Bronchial epithelial cell (primary cell): ENCODE measurements around the gene RAB15. TPM values are rescaled to one million over a fixed set of nuclear protein-coding genes. Genes with fewer than 3 reads are reported as not detected.
A peak's percentile ranks its signal among the peaks of the same experiment; 100 is the strongest.

Experiments used
- DNase-seq: peaks from one replicate; pipeline ENCODE4 v3.0.0-alpha.2; 2010; ENCODE audit warnings: low read depth
- FAIRE-seq: peaks from 2 replicates; lab custom pipeline; 2011; peaks lifted over from hg19 to GRCh38; lab: Jason Lieb, UNC
- H3K27me3 ChIP-seq: 2 replicates; pipeline ENCODE4 v1.5.1; 2011; ENCODE audit warnings: low read length; ENCODE audit not compliant: control insufficient read depth, insufficient read depth
- H3K36me3 ChIP-seq: 2 replicates; pipeline ENCODE4 v1.5.1; 2011; ENCODE audit warnings: low read length; ENCODE audit not compliant: control insufficient read depth, insufficient read depth
- H3K4me3 ChIP-seq: 2 replicates; pipeline ENCODE4 v1.5.1; 2011; ENCODE audit warnings: mild to moderate bottlenecking, low read depth, low read length, control low read depth
- total RNA-seq: library from RNA; depleted of rRNA; stranded (reverse); fragments of >200 nt; gene quantifications from 2 replicates; pipeline ENCODE4 v1.2.1, GENCODE V29; 2014
- TF ChIP-seq, protein P1 (sequence below): IDR thresholded peaks from 2 replicates; pipeline ENCODE4 v1.5.1; 2011; ENCODE audit warnings: mild to moderate bottlenecking, moderate library complexity, low read length, control low read depth, inconsistent platforms; ENCODE audit not compliant: insufficient read depth, severe bottlenecking

Gene RAB15
- total RNA-seq, 1 donor from 2014 or later, result not detected

DNA sequence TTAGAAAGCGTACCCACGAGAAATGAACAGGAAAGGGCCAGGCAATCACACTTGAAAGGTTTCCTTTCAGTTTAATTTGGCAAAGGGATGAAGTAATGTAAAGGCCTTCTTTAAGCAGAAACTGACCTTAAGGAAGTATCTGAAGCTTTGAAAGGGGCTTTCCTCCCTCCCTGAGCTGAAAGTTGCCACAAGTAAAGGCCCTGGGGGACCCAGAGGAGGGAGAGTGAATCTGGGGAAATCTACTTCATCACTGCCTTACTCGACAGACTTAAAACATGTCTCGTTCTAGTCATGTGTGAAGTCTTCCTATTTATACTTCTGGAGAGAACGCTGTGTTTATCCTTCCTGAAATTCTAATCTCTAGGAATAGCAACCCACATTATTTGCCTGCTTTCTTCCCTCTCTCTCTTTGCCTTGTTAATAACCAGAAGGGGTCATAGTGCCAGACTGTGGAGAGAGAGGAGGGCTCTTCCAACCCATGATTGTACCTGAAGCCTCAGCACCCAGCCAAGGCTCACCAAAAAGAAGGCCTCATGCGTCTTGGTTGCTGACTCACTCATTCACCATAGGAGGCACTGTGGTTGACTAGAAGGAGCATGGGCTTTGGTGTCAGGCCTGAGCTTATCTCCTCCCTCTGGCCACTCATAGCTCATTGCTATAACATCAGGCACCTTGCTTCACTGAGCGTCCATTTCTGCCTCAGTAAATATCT is 19.4 kb downstream of the RAB15 start:
- TF ChIP-seq, protein P1, sequence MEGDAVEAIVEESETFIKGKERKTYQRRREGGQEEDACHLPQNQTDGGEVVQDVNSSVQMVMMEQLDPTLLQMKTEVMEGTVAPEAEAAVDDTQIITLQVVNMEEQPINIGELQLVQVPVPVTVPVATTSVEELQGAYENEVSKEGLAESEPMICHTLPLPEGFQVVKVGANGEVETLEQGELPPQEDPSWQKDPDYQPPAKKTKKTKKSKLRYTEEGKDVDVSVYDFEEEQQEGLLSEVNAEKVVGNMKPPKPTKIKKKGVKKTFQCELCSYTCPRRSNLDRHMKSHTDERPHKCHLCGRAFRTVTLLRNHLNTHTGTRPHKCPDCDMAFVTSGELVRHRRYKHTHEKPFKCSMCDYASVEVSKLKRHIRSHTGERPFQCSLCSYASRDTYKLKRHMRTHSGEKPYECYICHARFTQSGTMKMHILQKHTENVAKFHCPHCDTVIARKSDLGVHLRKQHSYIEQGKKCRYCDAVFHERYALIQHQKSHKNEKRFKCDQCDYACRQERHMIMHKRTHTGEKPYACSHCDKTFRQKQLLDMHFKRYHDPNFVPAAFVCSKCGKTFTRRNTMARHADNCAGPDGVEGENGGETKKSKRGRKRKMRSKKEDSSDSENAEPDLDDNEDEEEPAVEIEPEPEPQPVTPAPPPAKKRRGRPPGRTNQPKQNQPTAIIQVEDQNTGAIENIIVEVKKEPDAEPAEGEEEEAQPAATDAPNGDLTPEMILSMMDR, result no peak
- peak; percentile 97 for FAIRE-seq
- Histone ChIP-seq H3K4me3 (no peak overlapping the region), H3K36me3 (peaks cover 1% of the 10 kb centered on the region), H3K27me3 (no peaks in the 10 kb centered on the region)
- DNase-seq, result no peak

DNA sequence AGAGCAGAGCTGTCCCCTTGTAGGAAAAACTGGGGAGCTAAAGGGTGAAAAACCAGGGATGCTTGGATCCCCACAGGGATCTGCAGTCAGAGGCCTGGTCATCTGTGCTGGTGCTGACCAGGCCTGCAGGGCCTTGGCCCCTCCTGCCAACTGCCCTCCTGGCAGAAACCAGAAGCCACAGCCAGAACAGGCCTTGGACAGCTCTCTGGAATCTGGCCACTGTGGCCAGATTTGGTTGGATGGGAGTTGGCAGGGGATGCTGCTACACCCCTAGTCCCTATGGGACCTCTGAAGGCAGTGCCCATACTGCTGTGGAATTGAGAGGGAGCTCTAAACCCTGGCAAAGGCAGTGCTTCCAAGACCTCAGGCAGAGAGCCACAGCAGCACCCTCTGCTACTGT is 20.4 kb downstream of the RAB15 start:
- no peak for FAIRE-seq
- no peak overlapping the region for H3K4me3 ChIP-seq
- no peaks in the 10 kb centered on the region for H3K27me3 ChIP-seq
- no peak for DNase-seq
- TF ChIP-seq, protein P1, result no peak
- peaks cover 1% of the 10 kb centered on the region for H3K36me3 ChIP-seq

DNA sequence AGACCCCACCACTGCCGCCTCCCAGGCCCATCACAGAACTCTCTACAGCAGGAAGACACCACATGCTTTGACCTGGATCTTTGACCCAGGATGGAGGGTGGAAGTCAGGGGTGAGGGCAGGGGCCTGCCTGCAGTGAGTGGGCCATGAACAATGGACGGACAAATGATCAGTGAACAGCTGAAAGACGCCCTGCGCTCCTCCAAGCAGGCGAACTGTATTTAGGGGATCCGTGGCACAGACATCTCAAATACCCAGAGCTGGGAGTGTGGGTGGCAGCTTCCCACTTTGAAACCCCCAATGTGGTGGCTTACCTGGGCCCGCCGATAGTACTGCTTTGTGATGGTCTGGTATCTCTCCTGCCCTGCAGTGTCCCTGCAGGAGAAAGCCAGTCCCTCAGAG is 20.8 kb downstream of the RAB15 start:
- H3K4me3 ChIP-seq, result no peak overlapping the region
- DNase-seq, result no peak
- no peaks in the 10 kb centered on the region for H3K27me3 ChIP-seq
- peaks cover 1% of the 10 kb centered on the region for H3K36me3 ChIP-seq
- peak; percentile 60 for FAIRE-seq
- TF ChIP-seq, protein P1, result no peak

DNA sequence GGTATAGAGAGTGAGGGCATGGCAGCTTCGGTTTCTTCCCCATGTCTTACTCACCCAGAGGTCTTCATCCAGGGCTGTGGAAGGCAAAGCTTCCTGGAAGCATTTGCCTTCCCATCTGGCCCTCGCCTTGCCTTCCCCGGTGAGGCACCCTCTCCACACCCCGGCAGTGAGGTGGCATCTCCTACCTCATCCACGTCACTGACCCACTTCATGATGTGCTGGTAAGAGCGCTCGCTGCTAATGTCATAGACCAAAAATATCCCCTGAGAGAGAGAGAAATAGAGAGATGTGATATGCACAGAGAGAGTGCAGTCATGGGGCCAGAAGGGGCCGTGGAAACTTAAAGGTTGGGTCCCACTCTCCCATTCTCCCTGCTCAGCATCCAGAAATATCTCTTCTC is 21.2 kb downstream of the RAB15 start:
- Histone ChIP-seq H3K4me3 (no peak overlapping the region), H3K27me3 (no peaks in the 10 kb centered on the region), H3K36me3 (peaks cover 1% of the 10 kb centered on the region)
- FAIRE-seq (no peak), DNase-seq (no peak)
- TF ChIP-seq, protein P1, result no peak

DNA sequence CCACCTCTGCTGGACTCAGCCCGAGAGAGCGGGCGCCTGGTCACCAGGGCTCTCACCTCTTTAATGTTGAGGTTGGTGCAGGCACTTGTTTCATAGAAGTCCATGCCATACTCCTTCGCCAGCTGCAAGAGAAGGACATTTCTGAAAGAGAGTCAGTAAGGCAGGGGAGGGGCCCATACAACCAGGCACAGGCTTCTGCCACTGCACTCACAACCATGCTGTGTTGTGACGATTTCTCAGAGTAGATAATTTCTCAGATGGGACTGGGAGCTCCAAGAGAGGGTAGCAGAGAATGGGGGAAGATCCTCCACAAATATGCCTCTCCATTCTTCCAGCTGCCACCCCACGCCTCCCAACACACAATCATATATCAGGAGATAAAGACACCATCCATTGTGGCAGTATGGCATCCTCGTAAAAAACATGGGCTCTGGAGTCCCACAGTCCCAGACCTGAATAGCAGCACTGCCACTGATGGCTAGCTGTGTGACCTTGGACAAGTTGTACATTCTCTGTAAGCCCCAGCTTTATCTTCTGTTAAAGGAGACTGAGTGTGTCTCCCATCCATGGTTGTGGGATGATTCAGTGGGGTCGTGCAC is 23.4 kb downstream of the RAB15 start:
- Histone ChIP-seq H3K4me3 (no peak overlapping the region), H3K27me3 (no peaks in the 10 kb centered on the region), H3K36me3 (no peaks in the 10 kb centered on the region)
- FAIRE-seq (peak; percentile 47), DNase-seq (no peak)
- TF ChIP-seq, protein P1, result no peak
